ENCODE results near the gene MALT1.
"Not testable (repeated sequence)": the region's sequence is repeated elsewhere in the genome, so short reads cannot be mapped to it uniquely, and the experiment has no call there.

DNA sequence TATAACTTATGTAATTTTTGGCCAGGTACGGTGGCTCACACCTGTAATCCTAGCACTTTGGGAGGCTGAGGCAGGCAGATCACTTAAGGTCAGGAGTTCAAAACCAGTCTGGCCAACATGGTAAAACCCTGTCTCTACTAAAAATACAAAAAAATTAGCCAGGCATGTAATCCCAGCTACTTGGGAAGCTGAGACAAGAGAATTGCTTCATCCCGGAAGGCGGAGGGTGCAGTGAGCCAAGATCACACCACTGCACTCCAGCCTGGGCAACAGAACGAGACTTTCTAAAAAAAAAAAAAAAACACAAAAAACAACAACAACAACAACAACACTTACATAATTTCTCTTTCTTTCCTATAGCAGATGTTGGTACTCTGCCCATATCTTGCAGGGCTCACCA lies 105.3 kb downstream of the MALT1 start:
- TF ChIP-seq, protein P1, sequence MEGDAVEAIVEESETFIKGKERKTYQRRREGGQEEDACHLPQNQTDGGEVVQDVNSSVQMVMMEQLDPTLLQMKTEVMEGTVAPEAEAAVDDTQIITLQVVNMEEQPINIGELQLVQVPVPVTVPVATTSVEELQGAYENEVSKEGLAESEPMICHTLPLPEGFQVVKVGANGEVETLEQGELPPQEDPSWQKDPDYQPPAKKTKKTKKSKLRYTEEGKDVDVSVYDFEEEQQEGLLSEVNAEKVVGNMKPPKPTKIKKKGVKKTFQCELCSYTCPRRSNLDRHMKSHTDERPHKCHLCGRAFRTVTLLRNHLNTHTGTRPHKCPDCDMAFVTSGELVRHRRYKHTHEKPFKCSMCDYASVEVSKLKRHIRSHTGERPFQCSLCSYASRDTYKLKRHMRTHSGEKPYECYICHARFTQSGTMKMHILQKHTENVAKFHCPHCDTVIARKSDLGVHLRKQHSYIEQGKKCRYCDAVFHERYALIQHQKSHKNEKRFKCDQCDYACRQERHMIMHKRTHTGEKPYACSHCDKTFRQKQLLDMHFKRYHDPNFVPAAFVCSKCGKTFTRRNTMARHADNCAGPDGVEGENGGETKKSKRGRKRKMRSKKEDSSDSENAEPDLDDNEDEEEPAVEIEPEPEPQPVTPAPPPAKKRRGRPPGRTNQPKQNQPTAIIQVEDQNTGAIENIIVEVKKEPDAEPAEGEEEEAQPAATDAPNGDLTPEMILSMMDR (IDR thresholded peaks at IDR 0.05; ENCODE audit: insufficient read depth, low read length, poor library complexity, severe bottlenecking), result not testable (repeated sequence)
- not testable (repeated sequence) for TF ChIP-seq EZH2phosphoT487 (conservative IDR thresholded peaks at IDR 0.05; ENCODE audit: low read length)

All from SU-DHL-6 (cell line).